Spinal cord (tissue), 10 donors: Measurements from ENCODE around the gene MYO5B. TPM values are rescaled to one million over a fixed set of nuclear protein-coding genes. Genes with fewer than 3 reads are reported as not detected.
"Not testable (repeated sequence)": the region's sequence is repeated elsewhere in the genome, so short reads cannot be mapped to it uniquely, and the experiment has no call there.

ENCODE experiments used
- DNase-seq, 6 donors: peaks; one replicate each; pipeline versions ENCODE4 v3.0.0 to v3.0.0-alpha.2; 2013 to 2015; ENCODE audit warnings: low spot score in 6 of 6, low read depth in 4 of 6
- H3K27ac ChIP-seq: one replicate; pipeline ENCODE4 v1.5.1; 2013; ENCODE audit warnings: low read depth, low read length, control low read depth
- H3K27me3 ChIP-seq: one replicate; pipeline ENCODE4 v1.6.1; 2013; ENCODE audit warnings: low read length; ENCODE audit not compliant: control insufficient read depth, insufficient read depth
- H3K36me3 ChIP-seq: one replicate; pipeline ENCODE4 v1.6.1; 2013; ENCODE audit warnings: low read length; ENCODE audit not compliant: control insufficient read depth, insufficient read depth
- H3K4me1 ChIP-seq: one replicate; pipeline ENCODE4 v1.6.1; 2013; ENCODE audit warnings: low read length; ENCODE audit not compliant: control insufficient read depth, insufficient read depth
- H3K4me3 ChIP-seq: one replicate; pipeline ENCODE4 v1.5.1; 2013; ENCODE audit warnings: low read depth, low read length, control low read depth
- H3K9me3 ChIP-seq: one replicate; pipeline ENCODE4 v1.6.1; 2013; ENCODE audit warnings: low read length; ENCODE audit not compliant: control insufficient read depth, insufficient read depth
- WGBS: methylation state at CpG from one replicate; pipeline ENCODE4 v1.1.5; 2013; ENCODE audit warnings: missing lambda C conversion rate; ENCODE audit not compliant: insufficient coverage; 5-methylcytosine and 5-hydroxymethylcytosine counted together
- polyA plus RNA-seq, 2 donors: library from polyadenylated mRNA; unstranded; fragments of 120-200 nt; gene quantifications; one replicate each; pipeline ENCODE4 v1.2.1, GENCODE V29; 2013; ENCODE audit not compliant: insufficient read length in 2 of 2
- total RNA-seq, 2 donors: library from RNA; depleted of rRNA in 1 of 2; stranded (reverse); fragments of 120-200 nt in 1 of 2; fragments of >200 nt in 1 of 2; gene quantifications; one replicate each; pipeline versions ENCODE4 v1.2.3 to v1.2.4, GENCODE V29; 2013 to 2014
- donor health status: healthy.

The MYO5B gene
- total and polyA plus RNA-seq, 4 donors = 2.6 to 8.0 (median 4.5) TPM

GRCh38 chr18:49842656-49843055, 352.3 kb downstream of the MYO5B start:
- 84% methylated on average over 4 of the region's 4 CpGs for WGBS
- no peaks in the 10 kb centered on the region for H3K36me3 ChIP-seq
- DNase-seq = no peak
- peaks cover 30% of the 10 kb centered on the region for H3K4me1 ChIP-seq
- H3K27ac ChIP-seq = no peak overlapping the region
- H3K4me3 ChIP-seq = no peak overlapping the region
- H3K9me3 ChIP-seq = no peaks in the 10 kb centered on the region
- no peaks in the 10 kb centered on the region for H3K27me3 ChIP-seq

- 76% methylated on average over 10 of the region's 12 CpGs for WGBS
- peaks cover 25% of the 10 kb centered on the region for H3K4me1 ChIP-seq
- no peaks in the 10 kb centered on the region for H3K27me3 ChIP-seq
- peak in 1 of 6 donors; percentile 41 for DNase-seq
- no peak overlapping the region for H3K4me3 ChIP-seq
- H3K9me3 ChIP-seq = no peaks in the 10 kb centered on the region
- no peak overlapping the region for H3K27ac ChIP-seq
- H3K36me3 ChIP-seq = no peaks in the 10 kb centered on the region
Measured at GRCh38 chr18:49841236-49842217, 353.4 kb downstream of the MYO5B start.

GRCh38 chr18:49839012-49839411, 355.9 kb downstream of the MYO5B start:
- DNase-seq = no peak
- H3K4me1 ChIP-seq = peaks cover 11% of the 10 kb centered on the region
- WGBS = 94% methylated on average over 7 of the region's 8 CpGs

DNA sequence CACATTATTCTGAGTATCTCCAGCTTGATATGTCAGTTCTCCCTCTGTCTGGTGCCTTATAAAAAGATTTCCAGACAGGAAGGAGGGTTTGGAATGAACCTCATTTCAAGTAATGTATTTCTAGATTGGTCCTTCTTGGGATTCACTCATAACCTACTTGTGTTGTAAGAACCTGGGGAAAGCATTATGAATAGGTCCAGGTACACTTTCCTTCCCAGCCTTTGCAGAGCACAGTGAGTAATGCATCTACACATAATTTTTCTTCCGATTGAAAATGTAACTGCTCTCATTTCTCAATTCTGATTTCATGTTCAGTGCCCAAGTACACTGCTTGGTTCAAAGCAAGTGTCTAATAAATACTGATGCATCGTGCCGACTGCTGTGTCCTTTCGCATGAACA, 356.6 kb downstream of the MYO5B start:
- Histone ChIP-seq H3K4me3 (no peak overlapping the region), H3K27me3 (no peaks in the 10 kb centered on the region), H3K27ac (no peak overlapping the region), H3K9me3 (no peaks in the 10 kb centered on the region), H3K4me1 (peaks cover 5% of the 10 kb centered on the region), H3K36me3 (no peaks in the 10 kb centered on the region)
- peak in 1 of 6 donors; percentile 23 for DNase-seq
- WGBS = 100% methylated on average over 1 of the region's 4 CpGs

More at GRCh38 chr18:49839012-49839411, 355.9 kb downstream of the MYO5B start:
- no peaks in the 10 kb centered on the region for H3K36me3 ChIP-seq
- no peak overlapping the region for H3K27ac ChIP-seq
- no peaks in the 10 kb centered on the region for H3K9me3 ChIP-seq
- H3K4me3 ChIP-seq = no peak overlapping the region
- H3K27me3 ChIP-seq = no peaks in the 10 kb centered on the region

DNA sequence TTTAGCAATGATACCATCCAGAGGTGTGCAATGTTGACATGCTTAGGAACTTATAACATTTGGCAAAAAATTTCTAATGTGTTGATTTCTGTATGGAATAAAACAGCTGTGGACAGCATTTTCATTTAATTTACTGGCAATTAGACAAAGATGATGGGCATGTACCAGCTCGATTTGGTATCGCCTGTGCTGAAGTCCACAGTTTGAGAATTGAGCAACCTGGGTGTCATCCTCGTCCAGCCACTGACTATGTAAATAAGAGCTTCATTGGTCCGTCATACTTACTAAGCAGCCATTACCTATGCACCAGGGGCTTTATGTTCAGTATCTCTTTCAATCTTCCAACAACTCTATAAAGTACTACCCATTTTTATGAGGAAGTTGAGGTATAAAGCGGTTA, 357.1 kb downstream of the MYO5B start:
- H3K4me1 ChIP-seq = peaks cover 5% of the 10 kb centered on the region
- 89% methylated on average over 3 of the region's 5 CpGs for WGBS
- DNase-seq = no peak
- H3K9me3 ChIP-seq = no peaks in the 10 kb centered on the region
- H3K36me3 ChIP-seq = no peaks in the 10 kb centered on the region
- H3K27me3 ChIP-seq = no peaks in the 10 kb centered on the region
- H3K27ac ChIP-seq = no peak overlapping the region
- no peak overlapping the region for H3K4me3 ChIP-seq

DNA sequence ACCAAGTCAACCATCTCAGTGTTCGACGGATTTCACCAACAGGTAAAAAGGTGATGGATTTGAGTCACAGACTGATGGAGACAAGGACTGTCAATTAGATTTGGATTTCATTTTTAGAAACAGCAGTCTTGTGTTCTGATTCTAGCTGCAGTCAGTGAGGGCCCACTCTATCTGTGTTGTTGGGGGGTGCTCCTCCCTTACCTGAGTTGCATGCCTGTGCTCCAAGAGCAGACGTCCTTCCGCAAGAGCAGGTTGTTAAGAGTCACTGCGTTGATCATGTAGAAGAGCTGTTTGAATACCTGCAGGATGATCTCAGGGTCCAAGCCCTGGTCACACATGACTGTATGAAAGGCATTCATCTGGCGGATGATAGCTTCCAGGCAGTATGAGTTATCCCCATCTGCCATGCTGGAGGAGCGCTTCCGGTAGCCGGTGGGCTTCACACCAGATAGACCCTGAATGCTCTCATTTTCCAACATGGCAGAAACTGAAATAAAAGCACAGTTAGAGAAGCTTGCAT, 357.6 kb downstream of the MYO5B start:
- H3K36me3 ChIP-seq, DNase-seq, H3K4me3 ChIP-seq, H3K27ac ChIP-seq, H3K4me1 ChIP-seq, H3K9me3 ChIP-seq, H3K27me3 ChIP-seq: not testable (repeated sequence)
- WGBS = 94% methylated on average over 7 of the region's 9 CpGs

- Histone ChIP-seq H3K4me3 (no peak overlapping the region), H3K36me3 (no peaks in the 10 kb centered on the region), H3K27ac (no peak overlapping the region), H3K27me3 (no peaks in the 10 kb centered on the region), H3K9me3 (peaks cover 2% of the 10 kb centered on the region), H3K4me1 (no peaks in the 10 kb centered on the region)
- no peak for DNase-seq
- WGBS = no CpG with 5 or more reads among the region's 2 CpGs
Measured at GRCh38 chr18:49835405-49835804, 359.5 kb downstream of the MYO5B start.

DNA sequence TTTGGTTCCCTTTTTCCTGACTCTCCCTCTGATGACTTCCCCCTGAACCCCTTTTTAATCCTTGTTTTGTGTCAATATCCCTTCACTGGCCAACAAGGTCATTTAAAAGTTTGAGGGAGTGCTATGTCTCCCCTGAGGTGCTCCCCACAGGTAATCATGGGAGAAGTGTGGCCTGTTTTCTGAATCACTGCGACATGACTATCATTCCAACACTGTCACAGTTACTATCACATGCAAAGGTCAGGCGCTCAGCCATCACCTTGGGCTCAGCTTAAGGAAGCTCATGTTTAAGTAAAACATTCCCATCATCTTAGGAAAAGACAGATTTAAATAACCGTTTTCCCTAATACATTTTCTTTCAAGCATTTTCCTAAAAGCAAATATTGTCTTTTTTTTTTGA, 360.7 kb downstream of the MYO5B start:
- Histone ChIP-seq H3K4me3 (no peak overlapping the region), H3K9me3 (peaks cover 2% of the 10 kb centered on the region), H3K4me1 (no peaks in the 10 kb centered on the region), H3K27me3 (no peaks in the 10 kb centered on the region), H3K27ac (no peak overlapping the region), H3K36me3 (no peaks in the 10 kb centered on the region)
- DNase-seq = no peak
- 33% methylated on average over 3 of the region's 3 CpGs for WGBS

DNA sequence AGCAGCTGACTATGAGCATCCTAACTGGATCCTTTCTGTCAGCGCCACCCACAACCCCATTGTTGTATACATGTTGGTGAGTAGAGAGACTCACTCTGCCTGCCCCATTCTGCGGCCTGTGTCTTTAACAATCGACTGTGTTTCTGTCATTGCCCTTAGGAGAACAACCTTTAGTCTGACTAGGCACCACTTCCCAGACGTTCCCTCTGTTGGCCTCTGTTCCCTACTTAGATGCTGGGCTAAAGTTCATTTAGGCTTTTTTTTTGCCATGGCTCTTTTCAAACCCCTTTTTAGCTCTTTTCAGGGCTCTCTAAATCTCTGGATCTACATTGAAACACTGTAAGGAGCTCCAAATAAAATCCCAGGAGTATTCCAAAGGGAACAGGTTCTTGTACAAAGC, 361.1 kb downstream of the MYO5B start:
- DNase-seq = no peak
- Histone ChIP-seq H3K9me3 (peaks cover 2% of the 10 kb centered on the region), H3K36me3 (no peaks in the 10 kb centered on the region), H3K4me1 (no peaks in the 10 kb centered on the region), H3K4me3 (no peak overlapping the region), H3K27ac (no peak overlapping the region), H3K27me3 (no peaks in the 10 kb centered on the region)
- 87% methylated on average over 3 of the region's 4 CpGs for WGBS

DNA sequence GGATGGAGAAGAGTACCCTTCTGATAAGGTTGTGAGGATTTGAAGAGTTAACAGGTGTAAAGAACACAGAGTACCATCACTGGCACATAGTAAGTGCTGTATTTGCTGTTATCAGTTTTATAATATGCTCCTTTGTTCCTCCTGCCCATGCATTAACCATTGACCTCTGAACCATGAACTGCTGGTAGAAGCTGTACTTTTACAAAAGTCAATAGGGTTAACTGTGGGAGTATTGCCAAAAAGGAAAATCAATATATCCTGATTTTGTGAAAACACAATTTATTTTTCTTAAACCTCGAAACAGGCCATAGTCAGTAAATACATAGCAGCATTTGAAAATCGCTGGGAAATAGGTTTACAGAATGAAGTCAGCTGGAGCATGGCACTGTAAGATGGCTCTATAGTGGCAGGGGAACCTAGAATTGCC, 362.7 kb downstream of the MYO5B start:
- Histone ChIP-seq H3K36me3 (no peaks in the 10 kb centered on the region), H3K4me1 (no peaks in the 10 kb centered on the region), H3K27me3 (no peaks in the 10 kb centered on the region), H3K9me3 (peaks cover 7% of the 10 kb centered on the region), H3K4me3 (no peak overlapping the region), H3K27ac (no peak overlapping the region)
- no peak for DNase-seq
- no CpG with 5 or more reads among the region's 2 CpGs for WGBS
